B cell (primary cell): ENCODE results near the gene EXOC7. TPM values are rescaled to one million over a fixed set of nuclear protein-coding genes. Genes with fewer than 3 reads are reported as not detected.

Experiments used
- ATAC-seq: fragments of 200-7000 bp; cut with Tn5 transposase; one replicate; pipeline ENCODE4 v1.10.0; 2021; ENCODE audit warnings: low read depth, mild to moderate bottlenecking, moderate number of reproducible peaks, moderate library complexity
- CTCF ChIA-PET: fragments of 350-600 bp; sonication (Branson Sonifier 250); formaldehyde crosslinking; loops from one replicate; lab custom pipeline; 2021; ENCODE audit warnings: antibody characterized with exemption, inconsistent platforms; lab: Charles Lee
- POLR2A ChIA-PET: fragments of 350-600 bp; sonication (Branson Sonifier 250); formaldehyde crosslinking; loops from one replicate; lab custom pipeline; 2021; ENCODE audit warnings: antibody characterized with exemption; lab: Charles Lee
- DNase-seq: peaks from one replicate; pipeline ENCODE4 v3.0.0; 2013
- H2AFZ ChIP-seq: 2 replicates; pipeline ENCODE4 v1.6.1; 2012; ENCODE audit warnings: mild to moderate bottlenecking, low read depth, low read length; ENCODE audit not compliant: insufficient read depth, poor library complexity, severe bottlenecking
- H3K27ac ChIP-seq, 2 donors: 1 replicate in 1 of 2; 2 replicates in 1 of 2; pipeline ENCODE4 v1.5.1; 2012 to 2013; ENCODE audit warnings: low read length in 2 of 2, mild to moderate bottlenecking in 2 of 2, moderate library complexity in 1 of 2
- H3K27me3 ChIP-seq, 4 experiments: fragments of 200-600 bp in 1 of 4; sonication (generic) in 1 of 4; replicated peaks in 1 of 4; 1 replicate in 2 of 4; 2 replicates in 2 of 4; pipeline versions ENCODE4 v1.6.1 to v1.7.0; 2013 to 2016; ENCODE audit warnings: low read length in 3 of 4, mild to moderate bottlenecking in 2 of 4, mixed read lengths in 1 of 4, moderate library complexity in 1 of 4; ENCODE audit not compliant: insufficient read depth in 4 of 4, control insufficient read depth in 3 of 4; ENCODE audit errors: control extremely low read depth in 1 of 4
- H3K36me3 ChIP-seq, 2 experiments: replicated peaks in 1 of 2; 1 replicate in 1 of 2; 2 replicates in 1 of 2; pipeline versions ENCODE4 v1.6.1 to v1.7.1; 2013; ENCODE audit warnings: low read length in 1 of 2; ENCODE audit not compliant: insufficient read depth in 2 of 2, control insufficient read depth in 1 of 2; ENCODE audit errors: control extremely low read depth in 1 of 2, extremely low read depth in 1 of 2
- H3K4me1 ChIP-seq, 2 donors: fragments of 200-600 bp in 1 of 2; sonication (generic) in 1 of 2; 1 replicate in 1 of 2; 2 replicates in 1 of 2; pipeline versions ENCODE4 v1.5.1 to v1.6.1; 2013 to 2017; ENCODE audit warnings: low read length in 2 of 2; ENCODE audit not compliant: control insufficient read depth in 2 of 2, insufficient read depth in 2 of 2
- H3K4me2 ChIP-seq: replicated peaks from 2 replicates; pipeline ENCODE3; 2012; ENCODE audit warnings: mild to moderate bottlenecking, low read depth, low read length; ENCODE audit not compliant: poor library complexity, severe bottlenecking
- H3K4me3 ChIP-seq, 5 experiments: fragments of 200-600 bp in 1 of 5; sonication (generic) in 1 of 5; 1 replicate in 3 of 5; 2 replicates in 2 of 5; pipeline versions ENCODE4 v1.5.1 to v1.7.0; 2011 to 2016; ENCODE audit warnings: low read length in 4 of 5, mild to moderate bottlenecking in 4 of 5, low read depth in 2 of 5, control low read depth in 1 of 5, moderate library complexity in 1 of 5; ENCODE audit not compliant: insufficient read depth in 1 of 5; ENCODE audit errors: control extremely low read depth in 1 of 5, extremely low read depth in 1 of 5
- H3K79me2 ChIP-seq: fragments of 200-600 bp; sonication (generic); one replicate; pipeline ENCODE4 v1.6.0; 2016; ENCODE audit warnings: low read length; ENCODE audit not compliant: control insufficient read depth, insufficient read depth
- H3K9ac ChIP-seq: fragments of 200-600 bp; sonication (generic); 2 replicates; pipeline ENCODE4 v1.6.1; 2017; ENCODE audit warnings: mild to moderate bottlenecking, low read length, moderate library complexity
- H3K9me3 ChIP-seq, 3 donors: one replicate each; pipeline versions ENCODE4 v1.6.1 to v1.7.1; 2013; ENCODE audit warnings: low read length in 2 of 3; ENCODE audit not compliant: control insufficient read depth in 2 of 3, insufficient read depth in 1 of 3; ENCODE audit errors: control extremely low read depth in 1 of 3
- H4K20me1 ChIP-seq: 2 replicates; pipeline ENCODE4 v1.6.0; 2012; ENCODE audit warnings: mild to moderate bottlenecking, low read length; ENCODE audit not compliant: insufficient read depth, control insufficient read depth, poor library complexity, severe bottlenecking
- H3K27ac Mint-ChIP-seq: one replicate; pipeline ENCODE4 v1.8.0; 2021; ENCODE audit warnings: mixed read lengths
- H3K27me3 Mint-ChIP-seq: one replicate; pipeline ENCODE4 v1.8.0; 2021; ENCODE audit warnings: mixed read lengths
- H3K4me1 Mint-ChIP-seq: one replicate; pipeline ENCODE4 v1.8.0; 2021; ENCODE audit warnings: mixed read lengths
- H3K4me3 Mint-ChIP-seq: one replicate; pipeline ENCODE4 v1.8.0; 2021; ENCODE audit warnings: mixed read lengths
- H3K9me3 Mint-ChIP-seq: one replicate; pipeline ENCODE4 v1.8.0; 2022; ENCODE audit warnings: mixed read lengths; ENCODE audit not compliant: insufficient read depth
- EZH2 ChIP-seq: IDR thresholded peaks from 2 replicates; pipeline ENCODE4 v1.6.1; 2012; ENCODE audit warnings: borderline replicate concordance, low read depth, mild to moderate bottlenecking, moderate library complexity, low read length; ENCODE audit not compliant: insufficient read depth, poor library complexity, severe bottlenecking
- WGBS: methylation state at CpG from one replicate; pipeline ENCODE4 v1.1.5; 2013; ENCODE audit warnings: missing lambda C conversion rate; ENCODE audit not compliant: insufficient coverage; 5-methylcytosine and 5-hydroxymethylcytosine counted together
- intact Hi-C: fragments of 100-400 bp; cut with micrococcal nuclease; formaldehyde crosslinking; loops from one replicate; pipeline ENCODE4 v1.10.0; 2022
- polyA plus RNA-seq: library from polyadenylated mRNA; depleted of rRNA; stranded (reverse); fragments of >200 nt; gene quantifications from 2 replicates; pipeline ENCODE4 v1.2.3, GENCODE V29; 2012
- total RNA-seq, 2 donors: library from RNA; stranded (reverse); fragments of 120-200 nt in 1 of 2; gene quantifications; 1 replicate in 1 of 2; 2 replicates in 1 of 2; pipeline versions ENCODE4 v1.2.3 to v1.2.4, GENCODE V29; 2013 to 2022
- TF ChIP-seq, protein P1 (sequence below): fragments of 200-600 bp; IDR thresholded peaks from one replicate; pipeline ENCODE4 v1.8.0; 2022; ENCODE audit warnings: antibody characterized with exemption, mild to moderate bottlenecking

The EXOC7 gene
- total and polyA plus RNA-seq, 2 donors (not counting 1 experiment from before 2014, with no cell fraction given) = 105 to 194 TPM

DNA sequence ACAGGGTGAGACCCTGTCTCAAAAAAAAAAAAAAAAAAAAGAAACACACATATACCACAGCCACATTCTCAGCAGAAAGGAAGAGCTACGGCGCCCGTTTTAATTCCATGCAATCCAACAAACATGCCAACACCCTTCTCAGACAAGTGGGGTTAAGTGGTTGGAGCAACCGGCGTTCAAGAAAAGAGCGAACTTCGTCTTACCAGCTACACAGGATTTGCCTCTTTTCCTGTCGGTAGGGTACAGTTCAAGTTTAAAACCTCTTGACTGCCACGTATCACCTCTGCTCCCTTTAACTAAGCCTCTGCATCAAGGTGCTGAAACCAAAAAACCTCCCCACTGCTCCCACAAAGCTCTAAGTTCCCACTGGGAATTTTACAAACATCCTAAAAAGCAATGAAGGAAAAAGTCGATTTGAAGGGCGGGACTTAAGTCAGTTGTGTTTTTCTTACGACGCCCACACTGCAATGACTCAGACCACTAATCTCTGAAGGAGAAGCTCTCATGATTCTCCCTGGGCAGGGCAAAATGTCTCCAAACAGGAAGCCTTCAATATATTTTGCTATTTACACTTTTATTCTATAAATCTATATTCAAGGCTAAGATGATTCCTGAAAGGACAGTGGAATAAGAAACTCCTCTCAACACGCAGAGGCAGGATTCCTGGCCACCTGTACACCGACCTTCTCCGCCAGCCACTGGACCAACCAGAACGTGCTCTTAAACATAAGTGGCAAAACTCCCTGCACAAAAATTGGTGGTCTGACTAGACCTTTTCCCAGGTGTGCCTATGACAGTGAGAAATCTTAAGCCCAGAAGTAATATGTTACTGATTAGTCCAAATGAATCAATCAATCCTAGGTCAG is 50.1 kb downstream of the EXOC7 start:
- Histone ChIP-seq H3K4me3 (no peak overlapping the region), H3K27ac (no peak overlapping the region), H3K27me3 (no peaks in the 10 kb centered on the region), H3K9ac (no peak overlapping the region), H3K36me3 (peaks cover 18 to 80% of the 10 kb centered on the region in 2 experiments), H3K4me2 (no peak overlapping the region), H2AFZ (no peak overlapping the region), H3K79me2 (peaks cover 7% of the 10 kb centered on the region), H4K20me1 (peaks cover 14% of the 10 kb centered on the region), H3K4me1 (no peaks in the 10 kb centered on the region), H3K9me3 (no peaks in the 10 kb centered on the region)
- no peak for DNase-seq
- TF ChIP-seq, protein P1, sequence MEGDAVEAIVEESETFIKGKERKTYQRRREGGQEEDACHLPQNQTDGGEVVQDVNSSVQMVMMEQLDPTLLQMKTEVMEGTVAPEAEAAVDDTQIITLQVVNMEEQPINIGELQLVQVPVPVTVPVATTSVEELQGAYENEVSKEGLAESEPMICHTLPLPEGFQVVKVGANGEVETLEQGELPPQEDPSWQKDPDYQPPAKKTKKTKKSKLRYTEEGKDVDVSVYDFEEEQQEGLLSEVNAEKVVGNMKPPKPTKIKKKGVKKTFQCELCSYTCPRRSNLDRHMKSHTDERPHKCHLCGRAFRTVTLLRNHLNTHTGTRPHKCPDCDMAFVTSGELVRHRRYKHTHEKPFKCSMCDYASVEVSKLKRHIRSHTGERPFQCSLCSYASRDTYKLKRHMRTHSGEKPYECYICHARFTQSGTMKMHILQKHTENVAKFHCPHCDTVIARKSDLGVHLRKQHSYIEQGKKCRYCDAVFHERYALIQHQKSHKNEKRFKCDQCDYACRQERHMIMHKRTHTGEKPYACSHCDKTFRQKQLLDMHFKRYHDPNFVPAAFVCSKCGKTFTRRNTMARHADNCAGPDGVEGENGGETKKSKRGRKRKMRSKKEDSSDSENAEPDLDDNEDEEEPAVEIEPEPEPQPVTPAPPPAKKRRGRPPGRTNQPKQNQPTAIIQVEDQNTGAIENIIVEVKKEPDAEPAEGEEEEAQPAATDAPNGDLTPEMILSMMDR = no peak
- intact Hi-C loops = no loop called here
- no peak overlapping the region for H3K4me3 Mint-ChIP-seq
- H3K27me3 Mint-ChIP-seq = no peaks in the 10 kb centered on the region
- ChIA-PET CTCF (interaction anchor here (1.4 kb wide), 1 partner anchor 68 kb away, joined by 3 read pairs; no protein-coding TSS in a partner anchor), POLR2A (no interaction called here)
- no peak for ATAC-seq
- no peaks in the 10 kb centered on the region for H3K4me1 Mint-ChIP-seq
- no peaks in the 10 kb centered on the region for H3K9me3 Mint-ChIP-seq
- no peak overlapping the region for H3K27ac Mint-ChIP-seq
- 97% methylated on average over 14 of the region's 17 CpGs for WGBS

DNA sequence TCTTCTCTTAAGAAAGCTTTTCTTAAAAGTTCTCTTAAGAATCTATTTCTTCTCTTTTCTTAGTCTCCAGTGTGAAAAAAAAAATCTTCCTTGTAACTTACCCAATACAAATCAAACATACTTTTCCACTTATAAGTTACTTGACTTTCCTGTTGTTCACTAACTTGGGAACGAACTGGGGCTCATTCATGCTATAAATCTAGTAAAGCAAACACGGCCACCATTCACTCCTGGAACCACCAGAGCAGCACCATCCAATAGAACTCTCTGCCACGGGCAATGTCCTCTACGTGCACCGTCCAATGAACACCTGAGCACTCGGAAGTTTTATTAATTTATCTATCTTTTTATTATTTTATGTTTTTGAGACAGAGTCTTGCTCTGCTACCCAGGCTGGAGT is 52.0 kb downstream of the EXOC7 start:
- TF ChIP-seq, protein P1 = no peak
- no peak for TF ChIP-seq EZH2
- Histone ChIP-seq H3K79me2 (peaks cover 7% of the 10 kb centered on the region), H3K27me3 (no peaks in the 10 kb centered on the region), H3K4me1 (no peaks in the 10 kb centered on the region), H3K27ac (no peak overlapping the region), H3K4me3 (no peak overlapping the region), H3K36me3 (peaks cover 20 to 77% of the 10 kb centered on the region in 2 experiments), H3K9me3 (no peaks in the 10 kb centered on the region), H2AFZ (no peak overlapping the region), H3K9ac (no peak overlapping the region), H4K20me1 (peaks cover 14% of the 10 kb centered on the region), H3K4me2 (no peak overlapping the region)
- Mint-ChIP-seq H3K4me3 (no peak overlapping the region), H3K4me1 (peaks cover 6% of the 10 kb centered on the region), H3K9me3 (no peaks in the 10 kb centered on the region), H3K27ac (no peak overlapping the region), H3K27me3 (no peaks in the 10 kb centered on the region)
- DNase-seq (no peak), ATAC-seq (no peak)
- ChIA-PET CTCF (no interaction called here), POLR2A (no interaction called here)
- intact Hi-C loops = no loop called here
- 81% methylated on average over 2 of the region's 6 CpGs for WGBS
